Measurements from ENCODE around the gene CNTNAP2. TPM values are rescaled to one million over a fixed set of nuclear protein-coding genes. Genes with fewer than 3 reads are reported as not detected.

The CNTNAP2 gene
- total RNA-seq, 1 experiment from 2014 or later: 64.5 TPM

GRCh38 chr7:148230296-148230695 is 2113.7 kb downstream of the CNTNAP2 start:
- Histone ChIP-seq H3K23ac (ENCODE audit: insufficient read length, low read depth, low read length) (no peak overlapping the region), H2AK5ac (ENCODE audit: insufficient read length, low read length) (no peak overlapping the region), H4K8ac (replicated peaks; ENCODE audit: insufficient read length, low read depth, low read length) (no peak overlapping the region), H2BK15ac (ENCODE audit: low read depth, low read length) (no peak overlapping the region), H3K9ac (ENCODE audit: extremely low read depth, insufficient read length, low read length) (no peak overlapping the region), H4K5ac (ENCODE audit: insufficient read length, low read depth, low read length) (no peak overlapping the region), H3K27me3 (ENCODE audit: insufficient read depth, low read length) (no peaks in the 10 kb centered on the region), H3K4me2 (ENCODE audit: insufficient read depth, insufficient read length, low read length) (no peak overlapping the region), H3K4ac (ENCODE audit: low read depth, low read length) (no peak overlapping the region), H4K91ac (ENCODE audit: insufficient read length, low read depth, low read length) (no peak overlapping the region), H4K20me1 (ENCODE audit: control insufficient read depth, insufficient read depth, insufficient read length) (no peaks in the 10 kb centered on the region), H3K9me3 (ENCODE audit: control insufficient read depth, low read depth, low read length) (no peaks in the 10 kb centered on the region), H3K14ac (ENCODE audit: insufficient read depth, low read length) (no peak overlapping the region), H3K27ac (ENCODE audit: insufficient read length, low read depth, low read length) (no peak overlapping the region), H2BK20ac (ENCODE audit: low read depth, low read length, poor library complexity, severe bottlenecking) (no peak overlapping the region), H3K79me2 (ENCODE audit: insufficient read depth, low read length) (no peaks in the 10 kb centered on the region), H3T11ph (ENCODE audit: low read length) (no peak overlapping the region), H2BK120ac (ENCODE audit: low read depth, low read length, poor library complexity, severe bottlenecking) (no peak overlapping the region), H3K56ac (ENCODE audit: insufficient read length, low read depth, low read length) (no peak overlapping the region), H3K23me2 (ENCODE audit: insufficient read length, low read depth, low read length, poor library complexity, severe bottlenecking) (no peaks in the 10 kb centered on the region), H2BK12ac (ENCODE audit: insufficient read length, low read depth, low read length) (no peak overlapping the region), H2BK5ac (ENCODE audit: insufficient read length, low read length) (no peak overlapping the region), H3K79me1 (ENCODE audit: insufficient read depth, low read depth, low read length, poor library complexity, severe bottlenecking) (no peaks in the 10 kb centered on the region), H2AFZ (ENCODE audit: low read length) (no peak overlapping the region), H3K18ac (ENCODE audit: insufficient read length, low read depth, low read length) (no peak overlapping the region), H3K4me1 (ENCODE audit: insufficient read depth, low read length) (no peaks in the 10 kb centered on the region)
- peaks cover 7 to 8% of the 10 kb centered on the region in 2 experiments for H3K4me1 Mint-ChIP-seq
- DNase-seq: no peak
- no CpG with 5 or more reads among the region's 3 CpGs for WGBS (ENCODE audit: extremely low coverage, insufficient read length, low lambda C conversion rate)
- no peak for TF ChIP-seq CTCF (conservative IDR thresholded peaks at IDR 0.05)
- H3K36me3 Mint-ChIP-seq (ENCODE audit: insufficient read depth in 1 of 3, low read depth in 3 of 3): no peaks in the 10 kb centered on the region
- H3K4me3 Mint-ChIP-seq: no peak overlapping the region
- no peaks in the 10 kb centered on the region; the same call in 1 of the 2 replicates for H3K27me3 Mint-ChIP-seq (ENCODE audit: low read depth)
- H3K9me3 Mint-ChIP-seq: peaks cover 0 to 2% of the 10 kb centered on the region in 2 experiments; a peak in 2 of 5 replicates
- H3K27ac Mint-ChIP-seq: no peak overlapping the region; a peak in 1 of 7 replicates
